WTC11 (cell line): ENCODE data around the gene IFNA21.

Source experiments
- ATF6 ChIP-seq: sonication (generic); formaldehyde crosslinking; IDR thresholded peaks from 2 replicates; pipeline ENCODE4 v1.8.1; 2023; ENCODE audit warnings: mild to moderate bottlenecking, missing genetic modification reagents
- CREB1 ChIP-seq: sonication (generic); formaldehyde crosslinking; IDR thresholded peaks from 2 replicates; pipeline ENCODE4 v1.8.0; 2023; ENCODE audit warnings: mild to moderate bottlenecking, missing genetic modification reagents
- ZNF138 ChIP-seq: sonication (generic); formaldehyde crosslinking; conservative IDR thresholded peaks from 2 replicates; pipeline ENCODE4 v1.8.1; 2022; ENCODE audit warnings: mild to moderate bottlenecking, moderate library complexity, missing genetic modification reagents
- ZNF263 ChIP-seq: sonication (generic); formaldehyde crosslinking; IDR thresholded peaks from 2 replicates; pipeline ENCODE4 v1.8.1; 2022; ENCODE audit warnings: low read depth, mild to moderate bottlenecking, moderate library complexity, missing genetic modification reagents
- ZNF425 ChIP-seq: fragments of 250-450 bp; sonication (Bioruptor Pico); conservative IDR thresholded peaks from 2 replicates; pipeline ENCODE4 v1.9.0; 2021; ENCODE audit warnings: mild to moderate bottlenecking
- TF ChIP-seq, protein P1 (sequence below): fragments of 200-600 bp; IDR thresholded peaks from 2 replicates; pipeline ENCODE4 v1.8.0; 2022; ENCODE audit warnings: antibody characterized with exemption

DNA sequence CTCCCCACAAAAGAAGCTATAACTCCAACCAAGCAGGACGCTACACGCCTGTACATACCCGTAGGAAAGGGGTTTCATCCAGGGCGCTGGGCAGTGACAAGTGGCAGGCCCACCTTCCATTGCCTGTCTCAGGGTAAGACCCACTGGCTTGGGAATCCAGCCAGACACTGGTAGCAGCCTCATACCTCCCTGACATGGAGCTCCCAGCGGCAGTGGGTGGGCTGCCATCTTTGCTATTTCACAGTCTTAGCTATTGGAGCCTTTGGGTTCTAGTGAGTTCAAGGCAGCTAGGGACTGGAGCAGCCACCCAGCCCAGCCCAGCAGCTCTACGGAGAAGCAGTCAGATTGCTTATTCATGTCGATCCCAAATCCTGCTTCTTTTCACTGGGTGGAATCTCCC lies 43.9 kb upstream of the IFNA21 start:
- TF ChIP-seq, protein P1, sequence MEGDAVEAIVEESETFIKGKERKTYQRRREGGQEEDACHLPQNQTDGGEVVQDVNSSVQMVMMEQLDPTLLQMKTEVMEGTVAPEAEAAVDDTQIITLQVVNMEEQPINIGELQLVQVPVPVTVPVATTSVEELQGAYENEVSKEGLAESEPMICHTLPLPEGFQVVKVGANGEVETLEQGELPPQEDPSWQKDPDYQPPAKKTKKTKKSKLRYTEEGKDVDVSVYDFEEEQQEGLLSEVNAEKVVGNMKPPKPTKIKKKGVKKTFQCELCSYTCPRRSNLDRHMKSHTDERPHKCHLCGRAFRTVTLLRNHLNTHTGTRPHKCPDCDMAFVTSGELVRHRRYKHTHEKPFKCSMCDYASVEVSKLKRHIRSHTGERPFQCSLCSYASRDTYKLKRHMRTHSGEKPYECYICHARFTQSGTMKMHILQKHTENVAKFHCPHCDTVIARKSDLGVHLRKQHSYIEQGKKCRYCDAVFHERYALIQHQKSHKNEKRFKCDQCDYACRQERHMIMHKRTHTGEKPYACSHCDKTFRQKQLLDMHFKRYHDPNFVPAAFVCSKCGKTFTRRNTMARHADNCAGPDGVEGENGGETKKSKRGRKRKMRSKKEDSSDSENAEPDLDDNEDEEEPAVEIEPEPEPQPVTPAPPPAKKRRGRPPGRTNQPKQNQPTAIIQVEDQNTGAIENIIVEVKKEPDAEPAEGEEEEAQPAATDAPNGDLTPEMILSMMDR = no peak
- TF ChIP-seq ZNF138 (CRISPR knock-in tag) = no peak
- TF ChIP-seq ATF6 (CRISPR knock-in tag) = no peak
- no peak for TF ChIP-seq ZNF263 (CRISPR knock-in tag)
- TF ChIP-seq CREB1 (CRISPR knock-in tag) = no peak
- TF ChIP-seq ZNF425 (CRISPR knock-in tag) = no peak
